GM23338 (cell line): ENCODE results near the gene KLHL17. TPM values are rescaled to one million over a fixed set of nuclear protein-coding genes. Genes with fewer than 3 reads are reported as not detected.

Source experiments
- ATAC-seq: fragments of 200-7000 bp; cut with Tn5 transposase; 3 replicates; pipeline ENCODE4 v1.9.1; 2020
- DNase-seq: peaks from one replicate; pipeline ENCODE4 v3.0.0-alpha.2; 2015; ENCODE audit warnings: low spot score
- H2AFZ ChIP-seq: fragments of 200-600 bp; sonication (generic); 2 replicates; pipeline ENCODE4 v1.8.0; 2016; ENCODE audit warnings: antibody characterized with exemption, mild to moderate bottlenecking, moderate library complexity
- H3F3A ChIP-seq: fragments of 200-600 bp; sonication (generic); replicated peaks from 2 replicates; pipeline ENCODE4 v1.8.0; 2017; ENCODE audit warnings: antibody characterized with exemption, mixed run types, low read depth
- H3K27ac ChIP-seq: fragments of 200-600 bp; sonication (generic); 2 replicates; pipeline ENCODE4 v1.6.1; 2016; ENCODE audit warnings: low read depth
- H3K27me3 ChIP-seq: fragments of 200-600 bp; sonication (generic); 2 replicates; pipeline ENCODE4 v1.8.0; 2016; ENCODE audit warnings: mild to moderate bottlenecking, mixed run types, moderate library complexity; ENCODE audit not compliant: insufficient read depth
- H3K36me3 ChIP-seq: fragments of 200-600 bp; sonication (generic); 2 replicates; pipeline ENCODE4 v1.8.0; 2016; ENCODE audit warnings: mild to moderate bottlenecking; ENCODE audit not compliant: insufficient read depth
- H3K4me1 ChIP-seq: fragments of 200-600 bp; sonication (generic); 2 replicates; pipeline ENCODE4 v1.8.0; 2016; ENCODE audit warnings: mild to moderate bottlenecking, moderate library complexity; ENCODE audit not compliant: insufficient read depth
- H3K4me2 ChIP-seq: fragments of 200-600 bp; sonication (generic); 2 replicates; pipeline ENCODE4 v1.7.1; 2017; ENCODE audit warnings: mixed run types
- H3K4me3 ChIP-seq: fragments of 200-600 bp; sonication (generic); 2 replicates; pipeline ENCODE4 v1.6.1; 2016; ENCODE audit warnings: mixed run types
- H3K79me2 ChIP-seq: fragments of 200-600 bp; sonication (generic); replicated peaks from 2 replicates; pipeline ENCODE4 v1.8.0; 2017; ENCODE audit warnings: mild to moderate bottlenecking; ENCODE audit not compliant: insufficient read depth
- H3K9me2 ChIP-seq: fragments of 200-600 bp; sonication (generic); 2 replicates; pipeline ENCODE4 v1.8.0; 2017; ENCODE audit not compliant: insufficient read depth
- H4K20me1 ChIP-seq: fragments of 200-600 bp; sonication (generic); replicated peaks from 2 replicates; pipeline ENCODE4 v1.8.0; 2017; ENCODE audit warnings: mild to moderate bottlenecking; ENCODE audit not compliant: insufficient read depth
- H3K27ac Mint-ChIP-seq: 2 replicates; pipeline ENCODE4 v1.8.0; 2020; ENCODE audit warnings: inconsistent platforms, mild to moderate bottlenecking, moderate library complexity, mixed read lengths
- H3K27me3 Mint-ChIP-seq: 3 replicates; pipeline ENCODE4 v1.8.0; 2022; ENCODE audit warnings: low read depth, mild to moderate bottlenecking, moderate library complexity, mixed read lengths, inconsistent platforms; ENCODE audit not compliant: insufficient read depth, poor library complexity
- H3K36me3 Mint-ChIP-seq: 3 replicates; pipeline ENCODE4 v1.8.0; 2021; ENCODE audit warnings: low read depth, mild to moderate bottlenecking, inconsistent platforms, moderate library complexity, mixed read lengths
- H3K4me1 Mint-ChIP-seq: 3 replicates; pipeline ENCODE4 v1.8.0; 2020; ENCODE audit warnings: mild to moderate bottlenecking, inconsistent platforms, mixed read lengths
- H3K4me3 Mint-ChIP-seq: 3 replicates; pipeline ENCODE4 v1.8.0; 2021; ENCODE audit warnings: moderate library complexity, mild to moderate bottlenecking, inconsistent platforms, mixed read lengths
- H3K9me3 Mint-ChIP-seq: 3 replicates; pipeline ENCODE4 v1.8.0; 2020; ENCODE audit warnings: moderate library complexity, mild to moderate bottlenecking, inconsistent platforms, mixed read lengths
- CREB1 ChIP-seq: fragments of 250-450 bp; sonication (Bioruptor Pico); IDR thresholded peaks from 2 replicates; pipeline ENCODE4 v1.5.0; 2020; ENCODE audit warnings: low read depth, mild to moderate bottlenecking, moderate library complexity
- EZH2 ChIP-seq: fragments of 200-600 bp; sonication (generic); IDR thresholded peaks from one replicate; pipeline ENCODE4 v1.8.0; 2017; ENCODE audit warnings: antibody characterized with exemption, mild to moderate bottlenecking, low read depth; ENCODE audit not compliant: unreplicated experiment
- EZH2phosphoT487 ChIP-seq: fragments of 200-600 bp; sonication (generic); IDR thresholded peaks from one replicate; pipeline ENCODE4 v1.8.1; 2018; ENCODE audit warnings: antibody characterized with exemption; ENCODE audit not compliant: unreplicated experiment
- NANOG ChIP-seq: IDR thresholded peaks from 2 replicates; pipeline ENCODE4 v1.6.1; 2016; ENCODE audit warnings: antibody characterized with exemption, borderline replicate concordance
- REST ChIP-seq: IDR thresholded peaks from one replicate; pipeline ENCODE4 v1.6.1; 2018; ENCODE audit warnings: antibody characterized with exemption; ENCODE audit not compliant: unreplicated experiment
- ZNF114 ChIP-seq: fragments of 250-450 bp; sonication (Bioruptor Pico); IDR thresholded peaks from 2 replicates; pipeline ENCODE4 v1.5.0; 2020; ENCODE audit warnings: mild to moderate bottlenecking, moderate library complexity
- ZNF331 ChIP-seq: fragments of 250-450 bp; sonication (Bioruptor Pico); IDR thresholded peaks from 2 replicates; pipeline ENCODE4 v1.5.0; 2020; ENCODE audit warnings: low read depth, mild to moderate bottlenecking, moderate library complexity
- polyA plus RNA-seq: library from polyadenylated mRNA; unstranded; fragments of >200 nt; fragmentation: Nextera tagmentation; extraction: Ambion mirVana; gene quantifications from 2 replicates; pipeline ENCODE4 v1.2.1, GENCODE V29; 2016
- total RNA-seq: library from RNA; depleted of rRNA; stranded (reverse); fragments of >200 nt; shearing (Covaris generic); gene quantifications from 2 replicates; pipeline ENCODE4 v1.2.3, GENCODE V29; 2014
- TF ChIP-seq, protein P1 (sequence below), 2 experiments: fragments of 200-600 bp in 1 of 2; sonication (generic) in 1 of 2; conservative IDR thresholded peaks; 2 replicates each; pipeline versions ENCODE4 v1.5.1 to v1.6.1; 2016 to 2017; ENCODE audit warnings: antibody characterized with exemption in 2 of 2, low read depth in 2 of 2, mild to moderate bottlenecking in 2 of 2, moderate library complexity in 1 of 2

The KLHL17 gene
- total and polyA plus RNA-seq, 2 experiments from 2014 or later, result 16.5 to 37.1 TPM

- Mint-ChIP-seq H3K27me3 (peaks cover 80% of the 10 kb centered on the region), H3K4me1 (peaks cover 17% of the 10 kb centered on the region), H3K9me3 (no peaks in the 10 kb centered on the region), H3K36me3 (no peaks in the 10 kb centered on the region), H3K27ac (no peak overlapping the region), H3K4me3 (peak overlapping the region; percentile 65)
- Histone ChIP-seq H3F3A (no peaks in the 10 kb centered on the region), H3K36me3 (no peaks in the 10 kb centered on the region), H3K4me3 (peak overlapping the region; percentile 49), H3K4me2 (peak overlapping the region; percentile 70), H3K9me2 (no peaks in the 10 kb centered on the region), H4K20me1 (no peaks in the 10 kb centered on the region; the same call in none of the 2 replicates), H3K27ac (no peak overlapping the region), H3K27me3 (peaks cover 98% of the 10 kb centered on the region), H3K4me1 (peaks cover 5% of the 10 kb centered on the region; the same call in 1 of the 2 replicates), H3K79me2 (no peaks in the 10 kb centered on the region), H2AFZ (no peak overlapping the region)
- no peak for DNase-seq
- ATAC-seq, result peak; percentile 6
- TF ChIP-seq, protein P1, sequence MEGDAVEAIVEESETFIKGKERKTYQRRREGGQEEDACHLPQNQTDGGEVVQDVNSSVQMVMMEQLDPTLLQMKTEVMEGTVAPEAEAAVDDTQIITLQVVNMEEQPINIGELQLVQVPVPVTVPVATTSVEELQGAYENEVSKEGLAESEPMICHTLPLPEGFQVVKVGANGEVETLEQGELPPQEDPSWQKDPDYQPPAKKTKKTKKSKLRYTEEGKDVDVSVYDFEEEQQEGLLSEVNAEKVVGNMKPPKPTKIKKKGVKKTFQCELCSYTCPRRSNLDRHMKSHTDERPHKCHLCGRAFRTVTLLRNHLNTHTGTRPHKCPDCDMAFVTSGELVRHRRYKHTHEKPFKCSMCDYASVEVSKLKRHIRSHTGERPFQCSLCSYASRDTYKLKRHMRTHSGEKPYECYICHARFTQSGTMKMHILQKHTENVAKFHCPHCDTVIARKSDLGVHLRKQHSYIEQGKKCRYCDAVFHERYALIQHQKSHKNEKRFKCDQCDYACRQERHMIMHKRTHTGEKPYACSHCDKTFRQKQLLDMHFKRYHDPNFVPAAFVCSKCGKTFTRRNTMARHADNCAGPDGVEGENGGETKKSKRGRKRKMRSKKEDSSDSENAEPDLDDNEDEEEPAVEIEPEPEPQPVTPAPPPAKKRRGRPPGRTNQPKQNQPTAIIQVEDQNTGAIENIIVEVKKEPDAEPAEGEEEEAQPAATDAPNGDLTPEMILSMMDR (conservative IDR thresholded peaks at IDR 0.05; ENCODE audit: low read depth in 2 of 2), result no peak; a peak in 1 of 4 replicates
- TF ChIP-seq NANOG (no peak), EZH2 (peak; percentile 92), CREB1 (CRISPR knock-in tag) (no peak), REST (no peak), EZH2phosphoT487 (peak; percentile 77)
Measured at GRCh38 chr1:925561-926421, 34.6 kb upstream of the KLHL17 start.

DNA sequence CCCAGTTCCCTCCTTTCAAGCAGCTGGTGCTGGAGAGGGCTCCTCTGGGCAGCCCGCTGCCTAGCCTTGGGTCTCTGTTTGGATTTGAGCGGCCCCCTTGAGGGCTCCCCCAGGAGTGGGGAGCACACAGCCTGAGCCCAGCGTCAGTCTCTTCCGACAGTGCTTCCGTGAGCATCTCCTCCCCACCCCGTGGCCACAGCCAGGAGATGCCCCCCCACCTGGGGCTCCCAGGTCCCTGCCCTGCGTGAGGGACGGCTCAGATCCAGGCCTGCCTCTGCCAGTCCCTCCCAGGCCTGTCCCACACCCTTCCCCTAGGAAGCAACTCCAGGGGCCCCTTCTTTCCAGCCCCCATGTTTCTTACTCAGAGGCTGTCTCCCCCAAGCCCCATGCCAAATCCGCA lies 33.1 kb upstream of the KLHL17 start:
- H3K4me1 ChIP-seq, result 0 out of 2 replicates have a peak, but pooled peaks cover 3% of the 10 kb centered on the region
- no peaks in the 10 kb centered on the region for H3K36me3 ChIP-seq
- Mint-ChIP-seq H3K4me1 (peaks cover 15% of the 10 kb centered on the region), H3K4me3 (no peak overlapping the region), H3K36me3 (no peaks in the 10 kb centered on the region), H3K27me3 (peaks cover 78% of the 10 kb centered on the region), H3K9me3 (no peaks in the 10 kb centered on the region), H3K27ac (no peak overlapping the region)
- H3K9me2 ChIP-seq, result no peaks in the 10 kb centered on the region
- DNase-seq, result no peak
- no peak for ATAC-seq
- peaks cover 93% of the 10 kb centered on the region for H3K27me3 ChIP-seq
- no peaks in the 10 kb centered on the region for H3K79me2 ChIP-seq
- no peaks in the 10 kb centered on the region; the same call in none of the 2 replicates for H4K20me1 ChIP-seq
- no peaks in the 10 kb centered on the region for H3F3A ChIP-seq
- H3K4me3 ChIP-seq, result no peak overlapping the region
- H3K4me2 ChIP-seq, result no peak overlapping the region
- no peak overlapping the region for H2AFZ ChIP-seq
- no peak overlapping the region for H3K27ac ChIP-seq
- TF ChIP-seq ZNF331 (CRISPR knock-in tag) (no peak), ZNF114 (CRISPR knock-in tag) (no peak), CREB1 (CRISPR knock-in tag) (no peak)
- TF ChIP-seq, protein P1 (conservative IDR thresholded peaks at IDR 0.05; ENCODE audit: low read depth in 2 of 2), result no peak
